NCI-H2107 treated with DMSO at 0.1 percent for 48 hours (cell line): ENCODE measurements around the gene AATK.
A peak's percentile ranks its signal among the peaks of the same experiment; 100 is the strongest.

Experiments
- DNase-seq: peaks from one replicate; lab custom pipeline; 2025; ENCODE audit not compliant: unreplicated experiment; lab: John Stamatoyannopoulos, UW

AATK gene

DNA sequence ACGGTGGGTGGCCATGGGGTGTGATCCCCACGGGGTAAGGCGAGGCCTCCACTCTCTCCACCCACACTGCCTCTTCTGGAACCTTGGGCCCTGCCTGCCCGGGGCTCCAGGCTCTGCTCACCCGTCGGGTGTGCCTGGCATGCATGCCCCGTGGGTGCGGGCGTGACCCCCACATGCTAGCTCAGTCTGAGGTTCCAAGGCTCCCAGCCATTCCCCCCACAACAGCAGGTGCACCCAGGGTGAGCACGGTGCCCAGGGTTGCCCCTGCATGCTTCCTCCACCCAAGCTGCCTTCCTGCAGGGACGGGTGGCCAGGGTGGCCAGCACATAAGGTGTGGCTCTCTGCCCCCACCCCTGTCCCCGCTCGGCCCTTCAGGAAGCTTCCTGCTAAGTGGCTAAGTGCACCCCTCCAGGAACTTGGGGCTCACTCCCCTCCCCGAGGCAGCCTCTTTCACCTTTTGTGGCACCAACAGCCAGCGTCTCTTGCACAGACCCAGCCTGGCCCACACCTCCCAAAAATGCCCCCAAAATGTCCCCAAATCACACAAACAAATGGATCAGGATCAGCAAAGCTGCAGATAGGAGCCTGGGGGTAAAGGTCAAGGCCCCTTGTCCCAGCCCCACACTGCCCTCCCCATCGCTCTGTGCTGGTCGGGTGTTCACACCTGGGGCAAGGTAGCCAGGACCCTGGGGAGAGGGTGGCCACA, 22.2 kb downstream of the AATK start:
- DNase-seq: no peak

DNA sequence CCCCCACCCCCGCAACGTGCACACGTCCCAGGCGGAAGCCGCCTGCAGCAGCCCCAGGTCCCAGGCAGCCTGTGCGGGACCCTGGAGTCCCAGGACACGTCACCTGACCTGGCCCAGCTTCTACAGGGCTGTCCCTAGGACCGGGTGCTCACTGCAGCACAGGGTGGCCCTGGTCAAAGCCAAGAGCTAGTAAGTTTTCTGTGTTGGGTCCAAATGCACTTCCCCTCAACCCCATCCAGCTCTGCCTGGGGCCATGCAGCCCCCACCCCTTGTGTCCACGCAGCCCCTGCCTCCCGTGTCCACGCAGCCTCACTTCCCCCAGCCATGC, 22.9 kb downstream of the AATK start:
- DNase-seq: no peak

DNA sequence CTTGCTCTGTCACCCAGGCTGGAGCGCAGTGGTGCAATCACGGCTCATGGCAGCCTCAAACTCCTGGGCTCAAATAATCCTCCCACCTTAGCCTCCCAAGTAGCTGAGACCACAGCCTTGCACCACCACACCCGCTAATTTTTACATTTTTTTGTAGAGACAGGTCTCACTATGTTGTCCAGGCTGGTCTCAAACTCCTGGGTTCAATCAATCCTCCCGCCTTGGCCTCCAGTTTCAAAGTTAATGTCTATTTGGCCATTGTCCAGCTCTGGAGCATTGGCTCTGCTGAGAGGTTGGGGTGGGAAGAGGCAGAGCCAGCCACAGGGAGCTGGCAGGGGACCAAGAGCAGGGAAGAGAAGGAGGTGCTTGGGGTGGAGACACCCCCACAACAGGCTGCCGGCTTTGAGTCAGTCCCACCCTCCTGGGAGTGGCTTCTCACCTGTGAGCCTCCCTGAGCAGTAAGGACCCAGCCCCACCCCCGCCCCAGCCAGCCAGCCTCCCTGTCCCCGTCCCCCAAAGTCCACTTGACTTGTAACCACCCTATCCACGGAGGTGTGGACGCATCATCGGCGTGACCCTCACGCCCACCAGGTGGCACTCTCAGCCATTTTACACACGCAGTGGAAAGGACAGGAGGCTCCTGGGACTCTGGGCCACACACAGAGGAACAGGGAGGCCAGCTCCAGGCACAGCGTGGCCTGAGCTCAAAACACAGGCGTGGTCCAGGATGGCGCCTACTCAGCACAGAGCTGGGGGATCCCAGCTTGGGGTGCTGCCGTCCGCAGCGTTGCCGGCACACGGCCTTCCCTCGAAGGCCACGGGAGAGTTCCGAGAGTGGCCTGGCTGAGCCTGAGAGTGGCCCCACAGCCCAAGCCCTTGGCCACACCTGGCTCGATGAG, 23.5 kb downstream of the AATK start:
- peak; percentile 62 for DNase-seq

DNA sequence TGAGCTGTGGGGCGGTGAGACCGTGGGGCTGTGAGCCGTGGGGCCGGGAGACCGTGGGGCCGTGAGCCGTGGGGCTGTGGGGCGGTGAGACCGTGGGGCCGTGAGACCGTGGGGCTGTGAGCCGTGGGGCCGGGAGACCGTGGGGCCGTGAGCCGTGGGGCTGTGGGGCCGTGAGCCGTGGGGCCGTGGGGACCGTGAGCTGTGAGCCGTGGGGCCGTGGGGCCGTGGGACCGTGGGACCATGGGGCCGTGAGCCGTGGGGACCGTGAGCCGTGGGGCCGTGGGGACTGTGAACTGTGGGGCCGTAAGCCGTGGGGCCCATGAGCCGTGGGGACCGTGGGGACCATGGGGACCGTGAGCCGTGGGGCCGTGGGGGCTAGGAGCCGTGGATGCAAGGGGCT, 25.3 kb downstream of the AATK start:
- DNase-seq: no peak

DNA sequence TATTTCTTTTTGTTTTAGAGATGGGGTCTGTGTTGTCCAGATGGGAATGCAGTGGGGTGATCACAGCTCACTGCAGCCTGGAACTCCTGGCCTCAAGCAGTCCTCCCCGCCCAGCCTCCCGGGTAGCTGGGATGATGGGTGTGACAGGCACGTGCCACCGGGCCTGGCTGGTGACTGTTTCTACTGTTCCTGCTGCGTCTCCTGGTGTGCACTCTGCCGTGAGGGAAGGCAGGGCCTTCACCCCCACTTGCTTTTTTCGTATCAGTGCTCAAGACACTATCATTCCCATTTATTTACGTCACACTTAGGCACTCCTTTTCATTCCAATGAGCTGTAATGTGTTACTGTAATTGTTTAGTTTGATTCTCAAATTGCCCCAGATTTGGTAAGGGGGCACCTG, 26.0 kb downstream of the AATK start:
- no peak for DNase-seq

DNA sequence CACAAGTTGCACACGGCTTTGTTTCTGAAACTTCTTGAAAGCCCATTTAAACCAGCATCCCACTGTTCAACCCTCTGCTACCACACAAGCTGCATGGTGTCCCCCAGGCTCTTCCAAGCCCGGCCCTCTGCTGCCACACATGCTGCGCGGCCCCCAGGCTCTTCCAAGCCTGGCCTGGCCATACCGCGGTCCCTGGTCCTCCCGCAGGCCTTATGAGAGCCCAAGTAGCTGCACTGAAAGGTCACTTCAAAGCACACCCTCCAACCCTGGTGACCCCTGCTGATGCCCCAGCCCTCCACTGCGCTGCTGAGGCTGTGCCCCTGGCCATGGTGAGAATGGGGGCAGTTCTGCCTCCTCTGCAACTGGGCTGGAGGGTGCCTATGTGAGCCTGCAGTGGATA, 26.6 kb downstream of the AATK start:
- DNase-seq: no peak

DNA sequence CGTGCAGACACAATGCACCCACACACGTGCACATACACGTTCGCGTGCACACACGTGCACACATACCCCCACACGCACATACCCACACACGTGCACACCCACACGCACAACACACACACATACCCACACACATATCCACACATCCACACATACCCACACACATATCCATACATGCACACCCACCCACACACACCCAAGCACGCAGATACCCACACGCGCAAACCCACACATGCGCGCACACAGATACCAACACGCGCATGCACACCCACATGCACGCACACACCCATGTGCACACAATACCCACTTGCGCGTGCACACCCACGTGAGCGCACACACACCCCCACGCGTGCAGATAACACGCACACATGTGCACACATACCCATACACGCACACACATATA, 27.5 kb downstream of the AATK start:
- no peak for DNase-seq

DNA sequence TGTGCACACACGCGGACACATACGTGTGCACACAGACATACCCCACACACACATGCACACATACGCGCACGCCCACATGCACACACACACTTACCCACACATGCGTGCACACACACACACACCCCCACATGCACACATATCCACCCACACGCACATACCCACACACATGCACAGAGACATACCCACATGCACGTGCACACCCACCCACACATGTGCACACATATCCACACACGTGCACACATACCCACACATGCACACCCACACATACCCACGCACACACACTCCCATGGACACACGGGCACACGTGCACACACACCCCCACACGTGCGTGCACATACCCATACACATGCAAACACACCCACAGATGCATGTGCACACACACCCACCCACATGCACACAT, 27.9 kb downstream of the AATK start:
- DNase-seq: no peak

DNA sequence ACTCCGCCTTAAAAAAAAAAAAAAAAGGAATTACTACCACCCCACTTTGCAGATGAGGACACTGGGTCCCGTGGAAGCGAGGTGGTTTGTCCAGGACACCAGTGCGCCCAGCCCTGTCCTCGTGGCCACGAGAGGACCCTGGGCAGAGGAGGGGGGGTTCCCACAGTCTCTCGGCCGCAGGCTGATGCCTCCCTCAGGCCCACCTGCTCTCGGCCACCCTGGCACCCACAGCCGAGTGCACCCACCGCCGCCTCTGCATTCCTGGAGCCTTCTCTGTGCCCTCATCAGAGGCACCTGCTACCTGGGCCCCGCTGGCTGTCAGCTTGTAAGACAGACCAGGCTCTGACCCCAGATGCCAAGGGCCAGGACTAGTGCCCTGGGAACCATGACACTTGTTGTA, 28.8 kb downstream of the AATK start:
- no peak for DNase-seq

DNA sequence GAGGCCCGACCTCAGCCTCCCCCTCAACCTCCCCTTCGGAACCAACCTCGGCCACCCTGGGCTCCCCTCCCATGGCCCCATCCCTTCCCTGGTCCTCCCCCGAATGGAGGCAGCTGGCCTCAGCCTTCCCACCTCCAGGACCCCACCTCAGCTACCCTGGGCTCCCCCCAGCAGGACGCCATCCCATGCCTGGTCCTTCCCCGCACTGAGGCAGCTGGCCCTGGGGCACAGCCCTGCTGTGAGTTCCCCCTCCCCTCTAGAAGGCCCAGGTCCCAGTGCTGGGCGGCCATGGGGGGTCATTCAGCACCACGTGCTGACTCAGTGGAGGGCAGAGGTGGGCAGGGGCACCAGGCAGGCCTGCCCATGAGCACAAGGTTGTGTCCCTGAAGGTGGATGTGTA, 29.7 kb downstream of the AATK start:
- DNase-seq: no peak

DNA sequence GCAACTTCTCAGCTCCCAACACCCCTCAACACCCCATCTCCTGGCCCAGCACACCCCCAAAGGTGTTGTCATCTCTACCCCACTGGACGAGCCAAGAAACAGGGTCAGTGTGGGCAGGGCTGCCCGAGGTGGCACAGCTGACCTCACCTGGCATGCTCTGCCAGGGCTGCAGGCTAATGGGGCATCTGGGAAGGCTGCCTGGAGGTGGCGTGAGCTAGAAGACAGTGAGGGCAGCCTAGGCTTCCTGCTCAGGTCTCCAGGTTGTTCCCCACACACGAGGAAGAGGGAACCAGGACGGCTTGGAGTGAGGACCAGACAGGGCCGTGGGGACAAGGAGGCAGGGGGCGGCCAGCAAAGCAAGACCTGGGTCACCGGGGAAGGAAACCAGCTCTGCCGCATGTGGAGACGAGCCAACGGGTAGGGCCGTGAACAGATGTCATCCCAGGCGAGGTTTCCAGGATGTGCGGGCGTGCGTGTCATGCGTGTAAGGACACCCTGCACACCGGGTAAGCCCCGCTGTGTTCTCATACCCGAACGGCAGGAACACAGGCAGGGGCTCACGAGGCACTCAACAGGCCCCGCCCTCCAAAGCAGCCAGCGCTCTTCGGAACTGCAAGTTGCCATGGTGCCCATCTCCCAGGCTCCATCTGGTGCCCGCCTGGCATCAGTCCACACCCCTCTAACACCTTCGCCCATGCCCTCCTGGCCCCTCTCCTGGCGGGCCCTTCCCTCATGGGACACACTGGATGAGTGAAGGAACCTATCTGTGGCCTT, 30.3 kb downstream of the AATK start:
- peak; percentile 62 for DNase-seq

DNA sequence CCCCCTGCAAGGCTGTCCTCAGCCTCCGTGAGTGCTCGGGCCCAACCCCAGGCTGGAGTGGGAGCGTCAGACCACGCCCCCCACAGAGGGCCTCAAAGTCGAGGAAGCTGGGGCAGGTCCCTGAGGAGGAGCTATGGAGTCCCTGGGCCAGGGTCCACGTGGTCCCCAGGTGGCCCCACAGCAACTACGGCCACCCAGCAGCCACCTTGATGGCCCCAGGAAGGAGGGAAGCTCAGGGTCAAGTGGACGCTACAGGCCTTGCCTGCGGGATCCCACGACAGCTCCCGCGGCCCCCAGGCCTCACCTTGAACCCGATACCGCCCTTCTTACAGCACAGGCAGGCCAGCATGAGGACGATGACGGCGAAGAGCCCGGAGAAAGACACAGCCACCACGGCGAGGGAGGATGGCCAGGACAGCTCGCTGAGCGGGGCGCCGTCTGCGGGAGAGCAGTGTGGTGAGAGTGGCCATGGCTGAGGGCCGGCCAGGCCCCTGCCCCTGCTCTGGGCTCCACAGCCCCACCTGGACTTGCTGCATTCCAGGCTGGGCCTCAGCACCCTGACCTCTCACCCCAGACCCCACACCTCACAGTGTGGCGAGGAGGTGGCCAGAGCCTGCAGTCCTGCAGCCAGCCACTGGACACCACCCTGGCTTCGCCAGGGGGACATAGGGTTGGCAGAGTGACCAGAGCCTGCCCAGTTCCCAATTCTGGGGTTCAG, 31.8 kb downstream of the AATK start:
- DNase-seq: no peak

DNA sequence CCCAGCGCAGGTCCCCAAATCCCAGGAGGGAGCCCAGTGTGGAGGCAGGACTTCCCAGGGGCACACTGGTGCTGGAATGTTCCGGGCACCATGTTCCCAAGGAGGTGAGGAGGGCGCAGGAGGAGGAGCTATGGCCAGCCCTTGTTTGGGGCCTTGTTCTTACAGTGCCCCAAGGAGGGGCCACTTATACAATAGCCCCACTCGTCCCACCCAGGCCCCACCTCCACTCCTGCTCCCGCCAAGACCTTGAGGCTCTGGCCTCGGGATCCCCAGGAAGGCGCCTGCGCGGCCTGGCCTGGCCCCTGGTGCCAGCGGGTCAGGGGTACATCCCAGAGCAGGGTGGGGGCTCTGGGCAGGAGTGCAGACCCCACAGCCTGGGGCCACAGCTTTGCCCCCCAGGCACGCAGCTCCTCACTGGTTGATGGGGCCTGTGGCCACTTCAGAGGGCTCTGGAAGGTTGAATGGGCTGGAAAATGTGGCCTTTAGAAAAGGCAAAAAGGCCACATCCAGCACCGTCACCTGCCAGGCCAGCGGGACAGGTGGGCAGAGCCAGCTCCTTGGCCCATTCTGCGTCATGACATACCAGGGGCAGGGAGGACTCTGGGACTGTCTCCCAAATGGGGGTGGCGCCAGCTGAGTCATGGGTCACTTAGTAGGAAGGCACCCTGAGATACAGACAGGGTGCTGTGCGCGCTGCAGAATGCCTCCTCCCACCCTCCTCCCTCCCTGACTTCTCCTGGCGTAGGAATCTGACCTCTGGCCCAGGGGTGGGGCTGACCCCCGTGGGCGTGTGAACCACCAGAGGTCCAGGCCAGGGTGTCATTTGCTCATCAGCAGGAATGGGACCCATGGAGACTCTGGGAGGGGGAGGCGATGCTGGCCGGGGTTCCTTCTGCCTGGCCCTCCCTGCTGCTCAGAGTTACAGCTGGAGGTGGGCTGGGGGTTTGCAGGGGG, 33.0 kb downstream of the AATK start:
- DNase-seq: no peak

DNA sequence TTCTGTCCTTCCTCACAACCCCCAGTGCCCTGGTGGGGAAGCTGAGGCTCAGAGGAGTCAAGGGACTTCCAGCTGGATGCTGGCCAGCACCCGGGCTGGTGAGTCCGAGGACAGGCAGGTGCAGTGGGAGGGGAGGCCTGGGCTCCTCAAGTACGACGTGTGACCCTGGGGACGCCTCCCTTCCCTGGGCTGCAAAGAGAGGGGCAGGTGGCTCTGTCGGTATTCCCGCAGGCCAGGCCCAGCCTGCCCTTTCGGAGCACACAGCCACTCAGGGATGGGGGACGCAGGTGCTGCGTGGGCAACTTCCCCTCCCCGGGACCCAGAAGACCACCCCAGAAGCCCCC, 33.9 kb downstream of the AATK start:
- DNase-seq: no peak

DNA sequence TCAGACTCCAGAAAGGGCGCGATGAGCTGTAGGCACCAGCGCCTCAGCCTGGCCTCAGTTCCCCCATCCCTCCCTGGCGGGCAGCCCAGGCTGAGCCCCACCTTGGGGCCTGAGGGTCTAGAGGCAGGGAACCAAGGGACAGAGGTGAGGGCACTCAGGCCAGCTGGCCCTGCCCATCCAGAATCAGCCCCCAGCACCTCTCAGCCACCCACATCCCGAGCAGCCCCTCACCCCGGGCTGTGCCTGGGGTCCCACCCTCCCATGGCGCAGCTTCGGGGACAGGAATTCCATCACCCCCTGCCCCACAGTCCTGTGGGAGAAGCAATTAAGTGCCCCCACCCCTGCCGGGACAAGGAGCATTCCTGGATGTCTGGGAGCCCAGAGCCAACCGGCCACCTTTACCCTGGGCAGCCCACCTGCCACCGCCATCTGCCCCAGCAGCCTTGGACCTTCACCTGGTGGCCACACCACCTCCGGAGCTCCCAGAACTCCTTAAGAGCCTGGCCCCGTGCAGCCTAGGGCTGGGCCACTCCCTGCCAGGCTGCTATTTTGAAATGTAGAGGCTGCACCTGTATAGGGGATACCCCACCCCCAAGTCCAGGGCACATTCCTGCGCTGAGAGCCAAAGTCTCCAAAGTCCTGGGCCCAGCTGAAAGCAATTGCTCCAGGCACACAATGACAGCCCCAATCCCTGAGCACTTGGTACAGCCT, 34.4 kb downstream of the AATK start:
- DNase-seq: no peak

DNA sequence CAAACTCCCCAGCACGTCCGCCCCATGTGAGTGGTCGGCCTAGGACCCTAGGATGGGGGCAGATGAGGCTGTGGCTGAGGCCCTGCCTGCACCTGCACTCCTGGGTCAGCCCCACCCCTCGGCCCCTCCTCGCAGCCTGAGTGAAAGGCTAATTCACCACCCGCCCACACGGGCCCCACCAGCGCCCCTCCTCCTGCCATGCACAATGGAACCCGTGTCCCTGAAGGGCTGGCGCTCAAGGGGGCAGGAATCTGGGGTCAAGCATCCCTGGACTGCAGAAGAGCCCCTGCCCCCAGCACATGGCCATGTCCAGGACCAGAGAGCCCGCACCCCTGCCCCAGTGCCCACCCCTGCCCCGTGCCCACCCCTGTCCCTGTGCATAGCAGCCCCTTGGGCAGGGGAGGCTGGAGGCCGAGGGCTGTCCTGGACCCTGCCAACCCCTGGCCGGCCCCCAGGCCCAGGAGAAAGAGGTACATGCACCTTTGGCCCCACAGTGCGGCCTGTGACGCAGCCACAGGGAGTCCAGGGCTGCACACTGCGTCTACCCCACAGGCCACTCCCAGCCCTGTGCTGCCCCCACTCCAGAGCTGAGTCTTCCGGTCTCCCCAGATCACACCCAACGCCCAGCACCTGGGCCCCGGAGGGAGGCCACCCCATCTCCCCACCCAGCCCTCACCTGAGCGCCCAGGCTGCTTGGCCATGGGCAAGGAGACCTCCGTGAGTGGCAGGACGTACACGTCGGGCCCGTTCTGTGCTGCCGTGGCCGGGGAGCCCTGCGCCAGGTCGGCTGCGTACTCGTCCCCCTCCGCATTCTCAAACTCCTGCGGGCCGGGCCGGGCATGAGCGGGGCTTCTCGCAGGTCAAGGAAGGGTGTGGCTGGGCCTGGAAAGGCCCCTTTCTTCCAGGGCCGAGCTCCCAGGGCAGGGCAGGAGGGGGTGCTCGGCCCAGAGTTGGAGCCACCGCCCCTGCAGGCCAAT, 35.3 kb downstream of the AATK start:
- no peak for DNase-seq

DNA sequence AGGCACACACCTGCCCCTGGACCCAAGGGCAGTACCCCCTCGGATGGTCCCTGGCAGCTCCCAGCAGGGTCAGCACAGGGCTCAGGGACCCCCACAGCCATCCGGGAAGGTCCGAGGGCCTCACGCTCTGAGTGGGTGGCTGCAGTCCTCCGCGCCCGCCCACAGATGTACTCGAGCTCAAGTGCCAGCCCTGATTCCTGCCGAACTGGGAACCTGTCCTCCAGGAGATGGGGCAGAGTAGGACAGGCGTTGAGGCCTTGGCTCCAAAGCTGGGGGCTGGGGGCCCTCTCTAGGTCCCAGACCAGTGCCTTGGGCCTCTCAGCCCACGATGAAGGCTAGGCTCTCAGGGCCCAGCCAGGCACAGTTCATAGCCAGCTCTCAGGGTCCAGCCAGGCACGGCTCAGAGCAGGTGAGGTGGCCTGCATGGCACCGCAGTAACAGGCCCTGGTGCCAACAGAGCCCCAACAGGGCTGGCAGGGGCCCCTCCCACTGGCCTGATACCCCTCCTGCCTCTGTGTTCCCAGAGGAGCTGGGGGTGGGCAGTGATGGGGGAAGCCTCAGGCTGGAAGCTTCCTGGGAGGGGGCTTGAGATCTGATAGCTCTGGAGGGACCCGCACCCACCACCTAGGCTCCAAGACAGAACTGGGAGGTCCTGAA, 36.2 kb downstream of the AATK start:
- no peak for DNase-seq

DNA sequence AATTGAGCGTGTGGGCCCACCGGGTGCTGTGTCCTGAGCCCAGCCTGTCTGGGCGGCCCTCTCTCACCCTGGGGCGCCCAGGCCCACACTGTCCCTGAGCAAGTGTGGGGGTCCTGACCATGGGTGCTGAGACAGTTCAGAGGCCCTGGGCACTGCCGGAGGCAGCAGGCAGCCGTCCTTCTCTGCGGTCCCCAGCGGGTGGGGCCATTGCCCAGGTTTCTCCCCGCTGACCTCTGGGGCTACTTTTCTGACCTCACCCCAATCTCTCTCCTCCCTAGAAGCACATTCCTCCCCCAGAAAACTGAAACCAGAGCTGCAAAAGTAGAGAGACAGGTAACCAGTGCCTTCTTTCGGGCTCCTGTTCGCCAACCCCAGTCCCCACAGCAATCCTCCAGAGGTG, 36.7 kb downstream of the AATK start:
- DNase-seq: no peak
